LHCN-M2 (cell line): Measurements from ENCODE around the gene SUCNR1. TPM values are rescaled to one million over a fixed set of nuclear protein-coding genes. Genes with fewer than 3 reads are reported as not detected.
"Not testable (repeated sequence)": the region's sequence is repeated elsewhere in the genome, so short reads cannot be mapped to it uniquely, and the experiment has no call there.

Experiments used
- DNase-seq: peaks from one replicate; pipeline ENCODE4 v3.0.0-alpha.2; 2012; ENCODE audit warnings: low read depth
- polyA plus RNA-seq: library from polyadenylated mRNA; unstranded; fragments of >200 nt; gene quantifications from one replicate; pipeline ENCODE4 v1.2.1, GENCODE V29; 2012; ENCODE audit warnings: missing spikeins
- total RNA-seq: library from RNA; depleted of rRNA; stranded (reverse); fragments of >200 nt; gene quantifications from 2 replicates; pipeline ENCODE4 v1.2.3, GENCODE V29; 2014; rRNA removed

SUCNR1 gene, protein sequence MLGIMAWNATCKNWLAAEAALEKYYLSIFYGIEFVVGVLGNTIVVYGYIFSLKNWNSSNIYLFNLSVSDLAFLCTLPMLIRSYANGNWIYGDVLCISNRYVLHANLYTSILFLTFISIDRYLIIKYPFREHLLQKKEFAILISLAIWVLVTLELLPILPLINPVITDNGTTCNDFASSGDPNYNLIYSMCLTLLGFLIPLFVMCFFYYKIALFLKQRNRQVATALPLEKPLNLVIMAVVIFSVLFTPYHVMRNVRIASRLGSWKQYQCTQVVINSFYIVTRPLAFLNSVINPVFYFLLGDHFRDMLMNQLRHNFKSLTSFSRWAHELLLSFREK
- 0.06 TPM in 1 of 2 replicates, not detected in the other for total RNA-seq
- polyA plus RNA-seq, result not detected

DNA sequence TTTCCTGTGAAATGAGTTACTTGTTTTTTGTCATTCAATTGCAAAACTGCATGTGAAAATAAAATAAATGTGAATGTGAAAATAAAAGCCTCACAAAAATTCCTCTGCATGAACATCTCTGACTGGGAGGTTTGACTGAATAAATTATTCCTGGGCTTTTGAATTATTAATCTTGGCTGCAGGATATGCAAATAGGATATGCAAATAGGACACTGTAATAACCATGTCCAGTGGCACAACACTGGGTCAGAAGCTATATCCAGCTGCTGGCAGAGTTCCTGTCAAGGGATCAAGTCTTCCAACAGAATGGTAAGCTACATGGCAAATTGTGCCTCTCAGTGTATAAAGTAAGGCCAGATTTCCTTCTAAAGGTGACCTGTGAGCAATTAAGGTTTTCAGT, at the start of gene SUCNR1:
SUCNR1 (plus strand) TSS at position 246 of the 400 bp plus-strand sequence. CDS start 6,250 bp downstream, outside the sequence.
- no peak for DNase-seq

DNA sequence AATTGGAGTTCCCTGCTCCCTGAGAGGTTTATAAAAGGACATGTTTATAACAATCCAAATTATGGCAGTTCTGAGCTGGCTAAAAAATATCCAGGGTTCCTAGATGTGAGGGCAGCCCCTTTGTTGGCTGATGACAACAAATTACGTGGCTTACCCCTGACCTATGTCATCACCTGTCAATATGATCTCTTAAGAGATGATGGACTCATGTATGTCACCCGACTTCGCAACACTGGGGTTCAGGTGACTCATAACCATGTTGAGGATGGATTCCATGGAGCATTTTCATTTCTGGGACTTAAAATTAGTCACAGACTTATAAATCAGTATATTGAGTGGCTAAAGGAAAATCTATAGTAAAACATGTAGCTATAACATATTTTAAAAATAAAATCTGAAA, 45.6 kb upstream of the SUCNR1 start:
- peak; percentile 59 for DNase-seq

DNA sequence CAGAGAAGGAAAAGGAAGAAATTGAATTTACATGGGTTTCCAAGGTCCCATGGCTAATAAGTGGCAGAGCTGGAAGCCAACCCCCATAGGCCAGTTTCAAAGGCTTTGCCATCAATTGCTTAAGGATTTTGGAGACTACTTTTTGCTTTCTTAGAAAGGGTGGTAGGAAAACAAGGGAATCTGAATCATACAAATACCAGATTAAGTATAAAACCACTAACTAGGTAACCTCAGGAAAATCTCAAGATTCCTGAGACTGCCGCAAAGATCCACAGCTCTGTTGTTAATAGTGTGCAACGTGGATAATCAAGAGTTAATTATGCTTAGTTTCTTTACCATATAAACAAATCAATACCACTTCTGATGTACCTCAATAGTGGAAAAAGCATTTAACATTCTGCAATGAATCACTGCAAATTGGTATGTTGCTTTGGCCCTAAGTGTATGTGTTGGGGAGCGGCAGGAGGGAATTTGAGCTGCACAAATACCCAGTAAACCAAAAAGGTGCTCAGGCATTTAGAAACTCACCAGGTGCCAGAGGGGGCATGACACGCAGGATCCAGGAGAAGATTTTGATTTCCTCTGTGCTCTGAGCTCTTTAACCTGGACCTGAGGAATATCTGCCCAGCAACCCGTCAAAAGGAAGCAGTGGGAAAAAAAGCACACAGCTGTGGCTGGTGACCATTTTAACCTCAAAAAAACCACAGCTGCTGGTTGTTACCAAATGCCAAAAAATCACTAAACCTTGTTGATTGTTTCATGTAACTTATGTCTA, 37.5 kb upstream of the SUCNR1 start:
- DNase-seq, result peak; percentile 84

DNA sequence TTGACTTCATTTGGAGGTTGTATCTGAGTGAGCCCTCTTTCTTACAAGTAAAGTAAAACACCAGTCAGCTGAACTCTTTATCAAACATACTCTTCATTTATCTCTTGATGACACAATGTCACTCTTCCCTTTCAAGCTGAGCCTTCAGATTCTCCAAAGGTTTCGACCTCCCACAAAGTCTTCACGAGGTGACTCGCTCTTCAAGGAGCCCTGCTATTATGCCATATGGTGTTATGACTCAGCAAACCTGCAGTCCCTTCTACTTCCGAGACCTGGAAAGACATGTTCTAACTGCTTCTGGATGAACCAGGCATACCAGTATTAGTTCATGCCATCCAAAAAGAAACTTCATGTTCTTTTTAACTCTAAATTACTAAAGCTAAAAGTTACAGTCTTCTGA, 36.4 kb upstream of the SUCNR1 start:
- peak; percentile 90 for DNase-seq

DNA sequence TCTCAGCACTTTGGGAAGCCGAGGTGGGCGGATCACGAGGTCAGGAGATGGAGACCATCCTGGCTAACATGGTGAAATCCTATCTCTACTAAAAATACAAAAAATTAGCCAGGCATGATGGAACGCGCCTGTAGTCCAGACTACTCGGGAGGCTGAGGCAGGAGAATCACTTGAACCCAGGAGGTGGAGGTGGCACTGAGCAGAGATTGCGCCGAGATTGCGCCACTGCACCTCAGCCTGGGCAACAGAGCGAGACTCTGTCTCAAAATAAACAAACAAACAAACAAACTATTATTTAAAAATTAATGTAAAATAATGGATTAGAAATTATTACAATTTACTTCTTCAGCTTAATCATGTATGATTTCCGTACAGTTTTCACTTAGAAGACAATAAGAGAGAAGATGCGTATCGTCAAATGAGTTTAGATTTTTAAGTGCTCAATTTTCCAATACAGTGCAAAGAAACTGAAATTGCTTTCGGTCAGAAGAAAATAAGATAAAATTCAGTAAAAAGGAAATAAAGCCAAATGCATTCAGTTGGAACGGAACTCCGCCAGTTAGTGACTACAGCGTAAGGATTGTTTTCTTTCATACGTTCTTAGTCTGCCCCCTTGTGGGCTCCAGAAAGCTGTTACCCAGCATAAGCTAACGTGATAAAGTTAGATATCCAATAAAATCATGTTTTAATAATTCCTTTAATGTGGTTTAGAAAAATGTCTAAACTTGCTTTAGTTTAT, 34.7 kb upstream of the SUCNR1 start:
- DNase-seq, result peak; percentile 80

DNA sequence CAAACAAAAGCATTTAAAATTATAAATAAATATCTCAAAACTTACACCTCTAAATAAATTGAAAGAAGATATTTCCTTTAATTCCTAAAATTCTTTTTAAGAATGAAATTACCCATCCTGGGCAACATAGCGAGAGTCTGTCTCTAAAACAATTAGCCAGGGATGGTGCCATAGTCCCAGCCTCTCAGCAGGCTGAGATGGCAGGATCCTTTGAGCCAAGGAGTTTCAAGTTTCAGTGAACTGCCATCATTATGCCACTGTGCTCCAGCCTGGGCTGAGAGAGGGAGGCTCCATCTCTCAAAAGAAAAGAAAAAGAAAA, 34.2 kb upstream of the SUCNR1 start:
- no peak for DNase-seq

DNA sequence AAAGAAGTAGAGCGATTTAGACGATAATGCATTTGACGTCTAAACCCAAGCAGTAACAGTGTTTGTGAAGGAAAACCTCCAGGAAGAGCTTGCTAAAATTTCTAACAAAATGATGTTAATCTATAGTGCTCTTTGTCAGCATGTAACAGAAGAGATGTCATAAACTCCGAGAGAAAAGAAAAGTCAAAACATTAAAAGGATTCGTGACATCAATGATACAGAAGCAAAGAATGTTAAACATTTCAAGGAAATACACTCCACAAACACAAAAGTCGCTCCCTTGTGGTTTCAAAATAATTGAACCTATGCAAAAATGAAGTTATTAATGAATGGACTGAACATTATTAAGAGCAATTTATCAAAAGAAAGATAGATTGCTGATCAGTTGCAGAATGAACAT, 31.6 kb upstream of the SUCNR1 start:
- peak; percentile 36 for DNase-seq

DNA sequence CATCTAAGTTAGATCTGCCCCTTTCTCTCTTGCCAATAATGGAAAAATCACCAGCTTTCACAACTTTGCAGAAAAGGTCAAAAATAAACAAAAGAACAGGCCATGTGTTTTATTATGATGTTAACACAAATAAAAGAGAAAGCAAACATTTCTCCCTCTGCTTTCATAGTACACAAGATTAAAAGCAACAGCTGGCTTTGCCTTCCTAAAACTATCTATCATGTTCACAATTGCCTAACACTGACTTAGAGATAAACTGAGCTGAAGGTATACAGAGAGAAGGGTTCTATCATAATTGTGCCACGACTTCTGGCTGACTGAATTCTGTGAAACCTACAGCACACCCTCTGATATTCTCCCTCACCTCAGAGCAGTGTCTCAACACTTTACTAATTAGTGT, 30.2 kb upstream of the SUCNR1 start:
- peak; percentile 78 for DNase-seq

DNA sequence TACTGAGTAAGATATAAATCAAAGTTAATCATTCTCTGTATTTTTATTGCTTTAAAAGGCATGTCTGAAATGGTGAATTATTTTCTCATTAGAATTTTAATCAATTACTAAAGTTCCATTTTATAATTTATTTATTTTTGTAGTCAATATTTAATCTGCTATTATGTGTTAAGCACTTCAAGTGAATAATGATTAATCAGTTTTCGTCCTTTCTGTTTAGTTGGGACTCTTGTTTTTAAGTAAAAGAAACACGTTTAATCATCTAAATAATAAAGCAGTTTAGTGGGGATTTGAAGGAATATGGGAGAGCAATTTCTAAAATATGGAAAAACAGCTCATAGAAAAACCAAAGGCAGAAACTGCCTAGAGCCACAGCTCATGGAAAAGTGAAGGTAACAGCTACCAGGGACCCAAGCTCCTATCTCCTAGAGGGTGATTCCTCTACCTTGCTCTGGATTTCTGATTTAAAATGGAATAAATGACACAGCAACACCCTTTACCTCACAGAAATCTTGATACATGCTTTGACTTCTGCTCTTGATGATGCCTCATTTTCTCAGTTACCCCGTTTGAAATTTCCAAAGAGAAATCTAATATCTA, 28.0 kb upstream of the SUCNR1 start:
- no peak for DNase-seq

DNA sequence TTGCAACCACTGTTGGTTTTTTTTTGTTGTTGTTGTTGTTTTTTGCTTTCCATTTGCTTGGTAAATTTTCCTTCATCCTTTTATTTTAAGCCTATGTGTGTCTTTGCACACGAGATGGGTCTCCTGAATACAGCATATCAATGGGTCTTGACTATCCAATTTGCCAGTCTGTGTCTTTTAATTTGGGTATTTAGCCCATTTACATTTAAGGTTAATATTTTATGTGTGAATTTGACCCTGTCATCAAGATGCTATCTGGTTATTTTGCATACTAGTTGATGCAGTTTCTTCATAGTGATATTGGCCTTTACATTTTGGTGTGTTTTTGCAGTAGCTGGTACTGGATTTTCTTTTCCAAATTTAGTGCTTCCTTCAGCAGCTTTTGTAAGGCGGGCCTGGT, 23.4 kb upstream of the SUCNR1 start:
- DNase-seq, result not testable (repeated sequence)

DNA sequence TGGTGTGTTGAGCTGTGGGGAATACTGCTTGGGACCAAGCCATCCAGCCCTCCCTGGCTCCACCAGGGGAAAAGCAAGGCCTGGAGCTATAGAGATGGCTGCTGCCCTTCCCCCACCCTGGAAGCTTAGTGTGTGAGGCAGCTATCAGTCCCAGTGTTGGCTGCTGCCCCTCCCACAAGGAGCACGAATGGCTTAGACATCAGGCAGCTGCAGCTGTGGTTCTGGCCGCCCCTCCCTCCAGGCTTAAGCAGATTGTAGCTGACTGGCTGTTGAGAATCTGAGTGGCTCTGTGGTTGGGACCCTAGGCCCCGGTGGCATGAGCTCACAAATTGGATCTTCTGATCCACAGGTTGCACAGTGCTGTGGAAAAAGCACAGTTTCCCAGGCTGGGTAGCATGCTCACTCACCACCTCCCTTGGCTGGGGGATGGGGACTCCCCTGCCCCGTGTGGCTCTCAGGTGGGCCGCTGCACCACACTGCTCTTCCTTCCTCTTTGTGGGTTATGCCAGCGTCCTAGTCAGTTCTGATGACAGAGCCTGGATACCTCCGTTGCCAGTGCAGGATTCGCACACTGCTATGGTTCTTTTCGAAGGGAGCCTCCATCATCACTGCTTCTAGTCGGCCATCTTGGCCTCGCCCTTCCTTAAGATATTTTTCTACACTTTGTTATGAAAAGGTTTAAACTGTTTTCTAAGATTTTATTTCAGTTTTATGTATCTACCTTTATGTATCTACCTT, 21.2 kb upstream of the SUCNR1 start:
- DNase-seq, result peak; percentile 23

DNA sequence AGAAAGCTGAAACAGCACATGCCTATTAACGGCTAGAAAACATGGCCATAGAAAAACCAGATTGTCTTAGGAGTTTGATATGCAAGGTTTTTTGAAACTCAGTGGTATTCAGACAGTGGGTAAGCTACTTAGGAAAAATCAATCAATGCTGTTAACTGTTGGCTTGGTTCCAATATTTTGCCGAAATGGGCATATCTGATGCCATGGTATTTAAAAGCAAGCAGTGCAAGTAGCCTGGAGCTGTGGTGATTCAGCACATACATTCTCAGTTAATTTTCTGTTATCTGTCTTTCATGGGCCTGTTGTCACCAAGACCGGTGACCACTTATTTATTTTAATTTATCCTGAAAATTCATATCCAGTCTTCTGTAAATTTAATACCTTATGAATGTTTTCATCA, 17.3 kb upstream of the SUCNR1 start:
- DNase-seq, result no peak

DNA sequence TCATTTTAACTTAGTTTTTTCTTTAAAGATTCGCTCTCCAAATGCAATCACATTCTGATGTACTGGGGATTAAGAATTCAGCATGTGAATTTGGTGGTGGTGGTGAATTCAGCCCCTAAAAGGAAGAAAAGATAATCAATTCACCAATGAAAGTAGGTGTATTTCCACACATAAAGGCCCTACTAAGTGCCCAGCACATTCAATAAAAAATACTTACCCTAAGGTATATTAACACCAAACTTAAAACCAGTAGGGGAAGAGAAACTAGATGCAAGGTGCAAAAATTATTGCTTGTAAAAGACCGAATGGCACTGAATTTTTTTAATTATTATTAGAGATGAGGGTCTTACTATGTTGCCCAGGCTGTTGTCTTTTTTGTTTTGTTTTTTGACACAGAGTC, 16.8 kb upstream of the SUCNR1 start:
- DNase-seq, result no peak

DNA sequence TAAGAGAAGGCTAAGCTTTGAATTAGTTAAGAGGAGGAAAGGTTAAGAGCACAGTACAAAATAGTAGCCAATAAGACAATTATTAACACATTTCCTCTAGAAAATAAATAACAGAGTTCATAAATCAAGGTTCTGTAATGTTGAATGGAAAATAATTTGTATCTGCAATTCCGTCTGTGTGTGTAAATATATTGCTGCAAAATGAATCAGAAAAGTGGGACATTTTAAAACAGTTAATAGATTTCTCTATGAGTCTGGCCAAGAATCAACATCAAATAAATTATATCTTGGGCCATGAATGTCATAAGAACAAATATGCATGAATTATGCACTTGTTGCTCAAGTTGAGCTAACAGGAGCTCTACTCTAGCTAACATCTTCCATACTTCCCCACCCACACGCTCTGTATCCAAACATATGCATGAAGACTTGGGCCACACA, 14.2 kb upstream of the SUCNR1 start:
- no peak for DNase-seq

DNA sequence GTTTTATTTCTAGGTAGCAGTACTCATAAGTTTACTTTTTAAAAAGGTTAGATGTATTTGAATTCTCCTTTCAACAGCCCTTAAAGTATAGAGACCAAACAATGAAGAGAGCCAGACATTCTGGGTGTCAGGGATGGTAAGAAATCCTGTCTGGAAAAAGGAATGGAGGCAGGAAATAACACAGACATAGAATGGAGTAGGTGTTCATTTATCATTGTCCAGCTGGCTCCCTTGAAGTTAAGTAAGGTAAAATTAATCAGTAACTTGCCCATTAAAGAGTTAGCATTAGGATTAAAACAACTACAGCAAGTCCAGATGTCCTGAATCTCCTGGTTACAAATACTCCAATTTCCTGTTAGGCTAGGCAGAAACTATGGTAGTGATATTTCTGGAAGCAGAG, 13.5 kb upstream of the SUCNR1 start:
- no peak for DNase-seq

DNA sequence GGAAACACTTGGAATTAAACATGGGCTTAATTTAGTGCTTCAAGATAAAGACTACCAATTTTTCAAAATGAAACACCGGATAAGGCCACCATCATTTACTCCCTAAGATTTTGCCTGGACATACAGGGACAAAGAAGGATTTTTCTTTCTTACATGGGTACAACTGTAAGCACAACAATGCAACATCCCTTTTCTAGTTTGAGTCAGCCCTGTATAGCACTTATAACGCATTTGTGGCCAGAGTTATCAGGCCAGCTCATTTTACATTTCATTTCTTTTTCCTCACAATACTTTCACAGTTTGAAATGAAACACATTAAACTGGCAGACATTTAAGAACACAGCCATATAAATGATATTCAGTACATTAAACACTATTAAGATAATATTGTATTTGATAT, 9.8 kb upstream of the SUCNR1 start:
- DNase-seq, result no peak

DNA sequence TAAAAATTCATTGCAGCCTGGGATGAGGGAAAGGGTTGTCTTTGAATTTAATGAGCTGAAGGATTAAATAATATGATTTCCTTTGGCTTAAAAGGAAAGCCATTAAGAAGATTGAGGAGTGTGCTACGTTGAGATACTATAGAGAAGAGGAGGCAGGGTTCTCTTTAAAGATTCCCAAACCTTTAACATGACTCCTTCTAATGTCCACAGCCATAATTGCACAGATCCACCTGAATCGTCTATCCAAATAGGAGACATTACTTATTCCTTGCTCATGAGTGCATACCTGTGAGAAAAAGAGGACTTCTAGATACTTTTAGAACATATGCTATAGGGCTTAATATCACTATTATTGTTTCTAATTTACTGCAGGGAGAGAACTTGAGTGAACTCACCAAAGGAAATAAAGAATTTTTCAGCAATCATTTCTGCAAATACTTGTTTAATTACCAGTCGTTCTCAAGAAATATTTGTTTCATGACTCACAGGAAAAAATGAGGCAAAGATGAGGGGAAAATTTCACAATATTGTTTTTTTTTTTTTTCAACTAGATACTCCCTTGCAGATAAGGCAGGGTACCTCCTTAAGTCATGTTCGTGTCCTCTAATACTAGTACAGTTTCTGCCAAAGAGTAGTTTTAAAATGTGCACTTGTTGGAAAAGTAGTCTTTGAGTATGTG, 8.9 kb upstream of the SUCNR1 start:
- peak; percentile 83 for DNase-seq

DNA sequence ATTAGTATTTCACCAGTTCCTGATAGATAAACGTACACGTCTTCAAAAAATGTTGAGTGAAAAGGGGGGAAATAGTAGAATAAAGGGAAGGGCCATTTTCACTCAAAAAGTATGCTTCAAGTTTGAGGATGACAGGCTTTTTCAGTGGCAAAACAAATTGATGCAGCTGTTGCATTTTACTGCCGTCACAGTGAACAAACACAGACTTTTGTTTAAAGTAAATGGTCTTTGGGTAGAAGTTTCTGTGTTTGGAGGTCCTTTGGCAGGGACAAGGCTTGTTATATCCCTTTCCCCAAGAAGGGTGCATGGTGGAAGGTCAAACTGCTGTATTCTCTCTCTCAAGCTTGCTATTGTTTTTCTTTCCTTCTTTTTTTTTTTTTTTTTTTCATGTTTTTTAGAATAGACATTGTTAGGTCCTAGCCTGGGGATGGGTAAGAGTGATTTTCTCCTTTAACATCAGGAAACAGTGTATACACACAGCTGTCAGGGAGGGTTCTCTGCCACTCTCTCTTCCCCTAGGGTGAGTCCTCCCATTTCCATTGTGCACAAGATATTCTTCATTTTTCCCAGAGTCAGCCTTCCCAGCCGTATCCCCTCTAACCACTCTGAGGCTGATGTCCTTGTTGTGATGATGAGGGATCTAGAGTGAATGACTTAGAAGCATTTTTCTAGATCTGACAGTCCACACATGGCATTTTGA, 6.6 kb upstream of the SUCNR1 start:
- peak; percentile 82 for DNase-seq

DNA sequence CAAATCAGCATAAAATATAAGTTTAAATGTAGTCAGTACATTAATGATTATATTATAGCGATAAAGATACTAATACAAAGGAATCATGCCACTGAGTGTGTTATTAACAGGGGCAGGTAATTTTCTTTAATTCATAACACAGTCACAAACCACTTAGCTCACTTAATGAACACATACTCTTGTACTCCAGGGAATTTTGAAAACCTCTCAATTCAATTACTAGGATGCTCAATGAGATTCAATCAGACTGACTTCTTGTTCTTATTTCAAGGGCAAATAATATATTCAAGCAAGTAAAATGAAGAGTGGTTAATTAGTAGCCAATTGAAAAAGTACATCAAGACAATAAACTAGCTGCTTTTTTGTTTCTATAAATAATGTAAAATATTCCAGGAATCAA, 5.8 kb upstream of the SUCNR1 start:
- no peak for DNase-seq

DNA sequence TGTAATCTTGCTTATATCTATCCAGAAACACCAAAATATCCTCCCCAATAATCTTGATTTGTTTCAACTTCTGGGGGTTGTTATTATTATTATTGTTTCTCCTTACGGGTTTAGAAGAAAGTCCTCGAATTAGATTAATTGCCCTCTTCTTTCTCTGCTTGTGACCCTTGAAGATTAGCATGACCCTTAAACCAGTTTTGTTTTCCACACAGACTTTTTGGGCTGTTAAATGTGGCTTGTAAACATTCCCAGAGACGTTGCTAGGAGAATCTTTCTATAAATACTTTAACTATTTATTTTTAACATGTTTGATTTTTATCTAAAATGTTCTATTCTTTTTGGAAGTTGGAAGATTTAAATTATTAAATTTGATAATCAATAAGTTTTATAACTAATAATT, 4.3 kb upstream of the SUCNR1 start:
- no peak for DNase-seq
